OCI-LY1 (cell line): Measurements from ENCODE around the gene FAM210B.

Experiments used
- EZH2 ChIP-seq: fragments of 200-600 bp; sonication (generic), shearing (Covaris generic); IDR thresholded peaks from 2 replicates; pipeline ENCODE4 v1.8.0; 2017; ENCODE audit warnings: borderline replicate concordance, mixed run types, mild to moderate bottlenecking, antibody characterized with exemption, low read length, moderate library complexity, mixed read lengths
- TF ChIP-seq, protein P1 (sequence below): fragments of 200-600 bp; sonication (generic), shearing (Covaris generic); IDR thresholded peaks from 2 replicates; pipeline ENCODE4 v1.5.1; 2017; ENCODE audit warnings: mild to moderate bottlenecking, antibody characterized with exemption, low read length, moderate library complexity, mixed read lengths

DNA sequence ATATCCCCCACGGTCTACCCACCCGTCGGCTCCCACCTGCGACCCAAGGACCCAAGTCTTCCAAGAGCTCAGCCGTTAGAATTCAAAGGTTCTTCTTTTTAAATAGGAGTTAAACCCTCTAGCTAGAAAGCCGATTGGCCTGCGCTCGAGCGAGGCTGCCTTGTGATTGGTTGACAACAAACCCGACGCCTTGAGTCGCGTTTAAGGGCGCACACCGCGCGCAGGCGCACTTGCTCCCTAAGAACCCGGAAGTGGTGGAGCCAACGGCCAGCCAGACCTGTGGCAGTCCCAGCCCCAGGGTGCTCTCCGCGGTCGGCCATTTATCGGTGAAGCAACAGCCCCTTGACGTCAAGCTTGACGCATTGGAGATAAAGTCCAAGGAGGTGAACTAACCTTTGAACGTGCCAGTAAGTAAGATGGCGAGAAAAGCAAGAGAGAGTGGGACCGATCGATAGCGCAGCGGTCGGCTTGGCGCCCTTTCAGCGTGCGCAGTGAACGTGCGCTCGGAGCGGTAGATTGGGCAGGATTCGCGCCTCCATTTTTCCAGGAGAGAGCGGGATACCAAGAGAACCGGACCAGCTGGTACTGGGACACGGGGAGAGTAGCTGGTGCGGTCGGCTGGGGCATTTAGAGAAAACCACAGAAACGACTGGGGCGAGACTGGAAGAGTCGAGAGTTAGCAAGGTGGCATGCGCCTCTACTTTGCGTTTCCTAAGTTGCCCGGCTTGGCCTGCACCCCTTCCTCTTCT lies 33.5 kb downstream of the FAM210B start, which contains the start of the genes AURKA and CSTF1:
- TF ChIP-seq, protein P1, sequence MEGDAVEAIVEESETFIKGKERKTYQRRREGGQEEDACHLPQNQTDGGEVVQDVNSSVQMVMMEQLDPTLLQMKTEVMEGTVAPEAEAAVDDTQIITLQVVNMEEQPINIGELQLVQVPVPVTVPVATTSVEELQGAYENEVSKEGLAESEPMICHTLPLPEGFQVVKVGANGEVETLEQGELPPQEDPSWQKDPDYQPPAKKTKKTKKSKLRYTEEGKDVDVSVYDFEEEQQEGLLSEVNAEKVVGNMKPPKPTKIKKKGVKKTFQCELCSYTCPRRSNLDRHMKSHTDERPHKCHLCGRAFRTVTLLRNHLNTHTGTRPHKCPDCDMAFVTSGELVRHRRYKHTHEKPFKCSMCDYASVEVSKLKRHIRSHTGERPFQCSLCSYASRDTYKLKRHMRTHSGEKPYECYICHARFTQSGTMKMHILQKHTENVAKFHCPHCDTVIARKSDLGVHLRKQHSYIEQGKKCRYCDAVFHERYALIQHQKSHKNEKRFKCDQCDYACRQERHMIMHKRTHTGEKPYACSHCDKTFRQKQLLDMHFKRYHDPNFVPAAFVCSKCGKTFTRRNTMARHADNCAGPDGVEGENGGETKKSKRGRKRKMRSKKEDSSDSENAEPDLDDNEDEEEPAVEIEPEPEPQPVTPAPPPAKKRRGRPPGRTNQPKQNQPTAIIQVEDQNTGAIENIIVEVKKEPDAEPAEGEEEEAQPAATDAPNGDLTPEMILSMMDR = no peak
- no peak for TF ChIP-seq EZH2
